ENCODE results near the gene U2SURP. TPM values are rescaled to one million over a fixed set of nuclear protein-coding genes. Genes with fewer than 3 reads are reported as not detected.

Gene U2SURP
- total RNA-seq, 1 donor from 2014 or later, result 106 TPM

DNA sequence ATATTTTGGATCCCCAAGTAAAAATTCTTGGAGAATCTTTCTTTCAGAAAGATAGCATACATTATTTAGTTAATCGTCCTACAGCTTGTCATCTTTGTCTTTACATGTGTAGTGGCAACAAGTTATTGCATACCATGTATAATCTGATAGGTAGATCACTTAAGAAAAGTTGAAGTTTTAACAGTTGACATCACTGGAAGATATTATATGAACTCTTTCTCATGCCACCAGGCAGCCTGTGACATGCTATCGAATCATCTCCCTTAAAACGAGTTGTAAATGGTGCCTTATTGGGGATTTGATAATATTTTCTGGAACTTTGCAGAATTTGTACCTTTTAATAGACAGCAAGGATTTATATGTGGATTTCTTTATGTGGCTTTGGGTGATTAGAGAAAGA is 8.7 kb downstream of the U2SURP start:
- TF ChIP-seq EZH2 (IDR thresholded peaks at IDR 0.05; ENCODE audit: insufficient read depth, low read length), result no peak
- TF ChIP-seq, protein P1, sequence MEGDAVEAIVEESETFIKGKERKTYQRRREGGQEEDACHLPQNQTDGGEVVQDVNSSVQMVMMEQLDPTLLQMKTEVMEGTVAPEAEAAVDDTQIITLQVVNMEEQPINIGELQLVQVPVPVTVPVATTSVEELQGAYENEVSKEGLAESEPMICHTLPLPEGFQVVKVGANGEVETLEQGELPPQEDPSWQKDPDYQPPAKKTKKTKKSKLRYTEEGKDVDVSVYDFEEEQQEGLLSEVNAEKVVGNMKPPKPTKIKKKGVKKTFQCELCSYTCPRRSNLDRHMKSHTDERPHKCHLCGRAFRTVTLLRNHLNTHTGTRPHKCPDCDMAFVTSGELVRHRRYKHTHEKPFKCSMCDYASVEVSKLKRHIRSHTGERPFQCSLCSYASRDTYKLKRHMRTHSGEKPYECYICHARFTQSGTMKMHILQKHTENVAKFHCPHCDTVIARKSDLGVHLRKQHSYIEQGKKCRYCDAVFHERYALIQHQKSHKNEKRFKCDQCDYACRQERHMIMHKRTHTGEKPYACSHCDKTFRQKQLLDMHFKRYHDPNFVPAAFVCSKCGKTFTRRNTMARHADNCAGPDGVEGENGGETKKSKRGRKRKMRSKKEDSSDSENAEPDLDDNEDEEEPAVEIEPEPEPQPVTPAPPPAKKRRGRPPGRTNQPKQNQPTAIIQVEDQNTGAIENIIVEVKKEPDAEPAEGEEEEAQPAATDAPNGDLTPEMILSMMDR (IDR thresholded peaks at IDR 0.05; ENCODE audit: insufficient read depth, low read depth, low read length), result no peak
- H3K9me3 ChIP-seq (ENCODE audit: insufficient read depth, low read depth, low read length), result no peaks in the 10 kb centered on the region
- no peak for DNase-seq (ENCODE audit: low read depth)
- no peak overlapping the region for H3K27ac ChIP-seq (ENCODE audit: low read depth, low read length)
- peaks cover 100% of the 10 kb centered on the region for H3K79me2 ChIP-seq (ENCODE audit: insufficient read depth, low read length)
- H3K9ac ChIP-seq (ENCODE audit: low read length), result no peak overlapping the region
- H3K36me3 ChIP-seq (ENCODE audit: insufficient read depth, low read length), result peaks cover 4% of the 10 kb centered on the region
- H3K27me3 ChIP-seq (ENCODE audit: insufficient read depth, low read length), result no peaks in the 10 kb centered on the region
- Mint-ChIP-seq H3K27ac (ENCODE audit: unreplicated experiment) (no peak overlapping the region), H3K4me1 (ENCODE audit: low read depth, unreplicated experiment) (peaks cover 16% of the 10 kb centered on the region), H3K27me3 (ENCODE audit: low read depth, unreplicated experiment) (no peaks in the 10 kb centered on the region), H3K4me3 (ENCODE audit: unreplicated experiment) (no peak overlapping the region), H3K9me3 (ENCODE audit: unreplicated experiment) (no peaks in the 10 kb centered on the region), H3K36me3 (ENCODE audit: low read depth, unreplicated experiment) (no peaks in the 10 kb centered on the region)
- no peak overlapping the region for H3K4me3 ChIP-seq (ENCODE audit: insufficient read depth, low read depth, low read length)
- no peak overlapping the region for H2AFZ ChIP-seq (ENCODE audit: low read depth, low read length)
- peaks cover 56% of the 10 kb centered on the region for H4K20me1 ChIP-seq (ENCODE audit: insufficient read depth, low read length)
- H3K4me1 ChIP-seq (ENCODE audit: insufficient read depth, low read length), result no peaks in the 10 kb centered on the region
- peak overlapping the region; percentile 11 for H3K4me2 ChIP-seq (ENCODE audit: low read length)
- FAIRE-seq, result no peak

DNA sequence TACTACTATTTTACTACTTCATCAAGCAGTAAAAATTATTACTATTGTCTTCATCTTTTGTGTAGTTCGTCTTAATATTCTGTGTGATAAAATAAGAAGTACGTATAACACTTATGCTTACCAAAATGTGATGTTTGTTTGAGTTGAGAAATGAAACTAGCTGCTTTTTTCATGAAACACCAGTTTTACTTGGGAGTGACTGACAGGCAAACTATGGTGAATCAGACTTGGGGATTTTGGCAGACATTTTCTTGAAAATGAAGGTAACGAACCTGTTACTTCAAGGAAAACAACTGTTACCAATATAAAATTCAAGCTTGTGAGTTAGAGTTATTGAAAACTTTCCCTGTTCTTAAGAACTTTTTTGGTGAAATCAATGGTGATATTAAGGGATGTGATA is 10.3 kb downstream of the U2SURP start:
- H3K4me3 ChIP-seq (ENCODE audit: insufficient read depth, low read depth, low read length), result no peak overlapping the region

DNA sequence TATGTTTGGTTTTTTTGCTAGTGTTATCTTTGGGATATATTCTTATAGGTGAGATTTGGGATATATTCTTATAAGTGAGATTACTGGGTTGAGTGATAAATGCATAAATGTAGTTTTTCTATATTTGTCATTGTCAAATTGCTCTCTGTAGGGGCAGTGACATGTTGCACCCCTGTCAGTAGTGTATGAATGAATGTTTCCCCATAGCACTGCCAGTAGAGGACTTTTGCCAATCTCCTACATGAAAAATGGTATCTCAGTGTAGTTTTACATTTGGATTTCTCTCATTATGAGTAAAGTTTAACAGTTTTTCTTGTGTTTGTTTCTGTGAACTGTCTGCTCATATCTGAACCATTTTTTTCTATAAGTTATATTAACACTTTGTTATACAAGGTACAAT is 13.6 kb downstream of the U2SURP start:
- no peaks in the 10 kb centered on the region for H3K27me3 ChIP-seq (ENCODE audit: insufficient read depth, low read length)
- H3K4me1 ChIP-seq (ENCODE audit: insufficient read depth, low read length), result no peaks in the 10 kb centered on the region
- H3K79me2 ChIP-seq (ENCODE audit: insufficient read depth, low read length), result peaks cover 70% of the 10 kb centered on the region
- no peak for TF ChIP-seq EZH2 (IDR thresholded peaks at IDR 0.05; ENCODE audit: insufficient read depth, low read length)
- TF ChIP-seq, protein P1 (IDR thresholded peaks at IDR 0.05; ENCODE audit: insufficient read depth, low read depth, low read length), result no peak
- H4K20me1 ChIP-seq (ENCODE audit: insufficient read depth, low read length), result peaks cover 12% of the 10 kb centered on the region
- Mint-ChIP-seq H3K4me1 (ENCODE audit: low read depth, unreplicated experiment) (peaks cover 14% of the 10 kb centered on the region), H3K9me3 (ENCODE audit: unreplicated experiment) (no peaks in the 10 kb centered on the region), H3K27me3 (ENCODE audit: low read depth, unreplicated experiment) (no peaks in the 10 kb centered on the region), H3K27ac (ENCODE audit: unreplicated experiment) (no peak overlapping the region), H3K36me3 (ENCODE audit: low read depth, unreplicated experiment) (peaks cover 11% of the 10 kb centered on the region), H3K4me3 (ENCODE audit: unreplicated experiment) (no peak overlapping the region)
- no peak overlapping the region for H3K4me3 ChIP-seq (ENCODE audit: insufficient read depth, low read depth, low read length)
- DNase-seq (ENCODE audit: low read depth), result no peak
- FAIRE-seq, result no peak
- H2AFZ ChIP-seq (ENCODE audit: low read depth, low read length), result no peak overlapping the region
- H3K27ac ChIP-seq (ENCODE audit: low read depth, low read length), result no peak overlapping the region
- H3K4me2 ChIP-seq (ENCODE audit: low read length), result no peak overlapping the region
- no peak overlapping the region for H3K9ac ChIP-seq (ENCODE audit: low read length)
- H3K36me3 ChIP-seq (ENCODE audit: insufficient read depth, low read length), result peaks cover 16% of the 10 kb centered on the region
- H3K9me3 ChIP-seq (ENCODE audit: insufficient read depth, low read depth, low read length), result no peaks in the 10 kb centered on the region

More for the DNA sequence above, 10.3 kb downstream of the U2SURP start:
- no peak for DNase-seq (ENCODE audit: low read depth)
- H4K20me1 ChIP-seq (ENCODE audit: insufficient read depth, low read length), result peaks cover 39% of the 10 kb centered on the region
- H3K36me3 ChIP-seq (ENCODE audit: insufficient read depth, low read length), result peaks cover 4% of the 10 kb centered on the region
- no peak for FAIRE-seq
- H3K4me1 ChIP-seq (ENCODE audit: insufficient read depth, low read length), result no peaks in the 10 kb centered on the region
- H3K36me3 Mint-ChIP-seq (ENCODE audit: low read depth, unreplicated experiment), result no peaks in the 10 kb centered on the region
- H3K9me3 Mint-ChIP-seq (ENCODE audit: unreplicated experiment), result no peaks in the 10 kb centered on the region
- peaks cover 16% of the 10 kb centered on the region for H3K4me1 Mint-ChIP-seq (ENCODE audit: low read depth, unreplicated experiment)
- no peak overlapping the region for H3K4me2 ChIP-seq (ENCODE audit: low read length)
- no peak overlapping the region for H3K9ac ChIP-seq (ENCODE audit: low read length)
- no peaks in the 10 kb centered on the region for H3K9me3 ChIP-seq (ENCODE audit: insufficient read depth, low read depth, low read length)
- H3K4me3 Mint-ChIP-seq (ENCODE audit: unreplicated experiment), result no peak overlapping the region
- no peaks in the 10 kb centered on the region for H3K27me3 Mint-ChIP-seq (ENCODE audit: low read depth, unreplicated experiment)
- no peak overlapping the region for H3K27ac Mint-ChIP-seq (ENCODE audit: unreplicated experiment)
- H3K79me2 ChIP-seq (ENCODE audit: insufficient read depth, low read length), result peaks cover 86% of the 10 kb centered on the region
- no peak overlapping the region for H3K27ac ChIP-seq (ENCODE audit: low read depth, low read length)
- TF ChIP-seq, protein P1 (IDR thresholded peaks at IDR 0.05; ENCODE audit: insufficient read depth, low read depth, low read length), result no peak
- TF ChIP-seq EZH2 (IDR thresholded peaks at IDR 0.05; ENCODE audit: insufficient read depth, low read length), result no peak
- no peak overlapping the region for H2AFZ ChIP-seq (ENCODE audit: low read depth, low read length)
- H3K27me3 ChIP-seq (ENCODE audit: insufficient read depth, low read length), result no peaks in the 10 kb centered on the region

Data from astrocyte (in vitro differentiated cells and primary cell).